Astrocyte (in vitro differentiated cells and primary cell): ENCODE results near the gene GUCA1A.

Experiments
- CTCF ChIP-seq: IDR thresholded peaks from 2 replicates; pipeline ENCODE4 v1.5.1; 2011; ENCODE audit warnings: low read depth, mild to moderate bottlenecking, inconsistent platforms, low read length, moderate library complexity; ENCODE audit not compliant: insufficient read depth
- EZH2 ChIP-seq: IDR thresholded peaks from 2 replicates; pipeline ENCODE4 v1.6.1; 2012; ENCODE audit warnings: mild to moderate bottlenecking, low read length, inconsistent platforms; ENCODE audit not compliant: insufficient read depth

DNA sequence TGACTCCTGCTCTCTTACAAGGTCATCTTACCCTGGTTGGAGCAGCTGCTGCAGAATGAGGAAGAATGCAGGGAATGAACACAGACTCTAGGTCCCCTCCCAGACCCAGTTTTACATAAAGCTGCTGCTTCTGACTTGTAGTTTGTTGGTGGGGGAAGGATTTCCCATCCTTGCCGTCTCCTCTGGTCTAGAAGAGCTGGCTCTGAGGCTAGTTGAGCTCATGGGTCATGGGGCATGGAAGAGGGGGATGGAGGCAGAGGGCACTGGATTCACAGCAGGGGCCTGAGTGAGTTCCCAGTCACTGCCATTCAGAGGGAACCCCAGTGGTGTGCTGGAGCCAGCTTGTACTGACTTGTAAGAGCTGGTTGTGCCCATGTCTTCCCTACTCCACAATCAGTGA lies 9.2 kb upstream of the GUCA1A start:
- TF ChIP-seq CTCF (no peak), EZH2 (no peak)
